Adipose tissue (tissue), 3 donors: ENCODE measurements around the gene BRS3. TPM values are rescaled to one million over a fixed set of nuclear protein-coding genes. Genes with fewer than 3 reads are reported as not detected.

Experiments used
- H3K27ac ChIP-seq: one replicate; pipeline ENCODE4 v1.5.1; 2013; ENCODE audit warnings: low read depth, low read length
- WGBS, 3 donors: extraction: QIAGEN DNeasy Blood & Tissue Kit; methylation state at CpG; one replicate each; pipeline ENCODE4 v1.1.7; 2013; 5-methylcytosine and 5-hydroxymethylcytosine counted together
- polyA plus RNA-seq, 3 donors: library from polyadenylated mRNA; stranded (reverse); fragments of 200-250 nt; gene quantifications; one replicate each; pipeline ENCODE4 v1.2.3, GENCODE V29; 2013
- donor health status: healthy with polysubstance abuse.
- donor health status: Bipolar disorder and iron deficiency.
- donor health status: healthy.

BRS3 gene
- polyA plus RNA-seq, 3 donors = 0.03 TPM; not detected in 2

DNA sequence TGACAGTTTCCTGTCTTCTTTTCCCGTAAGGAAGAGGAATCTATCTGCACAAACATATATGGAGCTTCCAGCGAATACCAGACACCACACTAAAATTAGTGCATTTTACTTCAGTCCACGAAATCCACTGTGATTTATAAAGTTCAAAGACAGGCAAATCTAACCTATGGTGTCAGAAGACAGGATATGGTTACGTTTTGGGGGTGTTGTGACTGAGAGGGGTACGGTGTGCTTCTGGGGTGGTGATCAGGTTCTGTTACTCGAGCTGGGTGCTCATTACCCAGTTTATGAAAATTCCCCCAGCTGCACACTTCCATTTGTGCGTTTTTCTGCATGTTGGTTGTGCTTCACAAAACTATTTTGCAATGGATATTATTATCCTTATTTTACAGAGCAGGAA, 54.5 kb downstream of the BRS3 start:
- 59 to 83% (median 82%) methylated on average over 7 of the region's 7 CpGs for WGBS, 3 donors

More for the DNA sequence above, 54.5 kb downstream of the BRS3 start:
- no peak overlapping the region for H3K27ac ChIP-seq

Other genes starting within 250 kb of the BRS3 start
- gene MAP7D3, start 236.5 kb upstream of the BRS3 start, polyA plus RNA-seq = 10 to 100 TPM in 2 of 3 donors, 1 to 10 TPM in 1; 1.8 to 17.3 (median 14.0) TPM
- under 1 TPM; under 0.01 to 0.18 (median 0.11) TPM for gene ADGRG4, start 187.0 kb upstream of the BRS3 start, polyA plus RNA-seq
- gene HTATSF1, start 9.6 kb downstream of the BRS3 start, polyA plus RNA-seq = 10 to 100 TPM; 16.0 to 75.0 (median 32.7) TPM
- under 1 TPM in 1 of 3 donors, not detected in 2; 0.15 TPM for gene VGLL1, start 44.3 kb downstream of the BRS3 start, polyA plus RNA-seq
- under 1 TPM; 0.14 to 0.34 (median 0.24) TPM for gene CD40LG, start 160.2 kb downstream of the BRS3 start, polyA plus RNA-seq